ENCODE results near the gene S100A10.

Gene S100A10

DNA sequence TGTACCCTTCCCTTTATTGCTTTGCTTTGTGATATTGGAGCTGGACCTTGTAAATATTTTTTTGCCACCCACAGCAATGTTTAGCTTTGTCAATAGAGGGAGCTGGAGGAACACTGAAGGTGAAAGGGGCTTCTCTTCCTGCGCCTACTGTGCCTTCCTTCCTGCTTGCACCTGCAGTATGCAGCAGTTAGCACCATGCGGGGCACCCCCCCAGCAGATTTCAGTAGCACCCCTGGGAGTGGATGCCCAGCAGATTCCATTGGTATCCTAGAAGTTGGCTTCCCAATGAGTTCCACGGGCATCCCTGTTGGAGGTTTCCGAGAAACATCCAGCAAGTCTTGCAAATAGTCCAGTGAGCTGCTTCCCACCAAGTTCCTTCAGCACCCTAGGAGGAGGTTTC lies 25.6 kb downstream of the S100A10 start:
- ATAC-seq (peak; percentile 69), DNase-seq (ENCODE audit: low spot score in 2 of 2) (peak; percentile 33 to 73)
- no peak overlapping the region for H3K27ac Mint-ChIP-seq
- no peaks in the 10 kb centered on the region for H3K9me3 Mint-ChIP-seq
- H3K4me3 Mint-ChIP-seq, result no peak overlapping the region
- H3K36me3 Mint-ChIP-seq, result no peaks in the 10 kb centered on the region
- H3K4me1 Mint-ChIP-seq, result peaks cover 17% of the 10 kb centered on the region

DNA sequence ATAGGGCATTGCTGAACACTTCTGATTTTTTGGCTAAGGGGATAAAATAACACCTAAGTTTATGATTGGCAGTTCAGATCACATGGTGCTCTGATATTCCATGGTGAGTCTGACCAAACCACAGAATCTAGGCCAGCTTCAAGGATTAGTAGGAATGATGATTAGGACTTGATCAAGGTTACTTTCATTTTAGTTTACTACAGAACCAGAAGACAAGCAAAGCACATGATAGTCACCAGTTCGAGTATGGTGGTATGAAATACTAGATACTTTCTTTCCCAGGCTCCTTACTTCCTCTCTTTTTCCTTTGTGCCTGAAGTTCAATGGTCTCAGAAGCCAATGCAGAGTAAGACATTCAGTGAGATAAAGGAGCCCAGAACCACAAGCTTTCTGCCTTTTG lies 26.6 kb downstream of the S100A10 start:
- Mint-ChIP-seq H3K36me3 (no peaks in the 10 kb centered on the region), H3K9me3 (no peaks in the 10 kb centered on the region), H3K4me1 (peaks cover 8% of the 10 kb centered on the region), H3K27ac (no peak overlapping the region), H3K4me3 (no peak overlapping the region)
- no peak for DNase-seq (ENCODE audit: low spot score in 2 of 2)
- ATAC-seq, result no peak

DNA sequence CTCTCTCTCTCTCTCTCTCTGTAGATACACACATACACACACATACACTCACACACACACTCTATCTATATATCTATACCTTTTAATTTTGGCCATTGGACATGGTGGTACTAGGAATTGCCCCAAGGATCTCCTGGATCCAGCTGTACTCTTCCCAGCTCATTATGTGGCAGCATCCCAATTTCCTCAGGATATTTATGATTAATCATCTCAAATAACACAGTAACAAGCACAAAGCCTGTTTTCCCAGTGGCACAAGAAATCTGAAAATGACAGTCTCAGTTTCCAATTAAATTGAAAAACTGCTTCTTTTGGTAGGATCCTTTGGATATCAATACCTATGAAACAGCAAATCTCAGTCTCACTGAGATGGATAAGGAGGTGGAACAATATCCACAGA lies 27.6 kb downstream of the S100A10 start:
- Mint-ChIP-seq H3K4me3 (no peak overlapping the region), H3K27ac (no peak overlapping the region), H3K36me3 (no peaks in the 10 kb centered on the region), H3K4me1 (peaks cover 8% of the 10 kb centered on the region), H3K9me3 (no peaks in the 10 kb centered on the region)
- ATAC-seq (no peak), DNase-seq (ENCODE audit: low spot score in 2 of 2) (no peak)

DNA sequence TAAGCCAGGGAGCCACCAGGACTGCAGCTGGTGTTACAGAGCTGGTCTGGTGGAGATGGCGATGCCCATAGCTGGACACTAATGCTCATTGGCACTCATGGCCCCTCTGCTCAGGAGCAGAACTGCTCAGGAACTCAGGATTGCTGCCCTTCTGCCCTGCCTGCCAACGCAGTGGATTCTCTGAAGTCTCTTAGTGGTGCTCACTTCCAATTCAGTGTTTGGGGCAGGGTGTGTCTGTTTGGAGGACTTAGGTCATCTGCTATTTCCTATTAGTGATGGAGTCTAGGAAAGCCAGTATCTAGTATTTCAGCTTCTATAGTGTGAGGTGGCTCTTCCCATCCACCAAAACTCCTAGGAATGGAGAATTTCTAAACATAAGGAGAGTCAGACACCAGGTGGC lies 29.1 kb downstream of the S100A10 start:
- no peaks in the 10 kb centered on the region for H3K9me3 Mint-ChIP-seq
- no peak overlapping the region for H3K4me3 Mint-ChIP-seq
- H3K27ac Mint-ChIP-seq, result no peak overlapping the region
- ATAC-seq (no peak), DNase-seq (ENCODE audit: low spot score in 2 of 2) (no peak)
- H3K36me3 Mint-ChIP-seq, result no peaks in the 10 kb centered on the region
- peaks cover 12% of the 10 kb centered on the region for H3K4me1 Mint-ChIP-seq

DNA sequence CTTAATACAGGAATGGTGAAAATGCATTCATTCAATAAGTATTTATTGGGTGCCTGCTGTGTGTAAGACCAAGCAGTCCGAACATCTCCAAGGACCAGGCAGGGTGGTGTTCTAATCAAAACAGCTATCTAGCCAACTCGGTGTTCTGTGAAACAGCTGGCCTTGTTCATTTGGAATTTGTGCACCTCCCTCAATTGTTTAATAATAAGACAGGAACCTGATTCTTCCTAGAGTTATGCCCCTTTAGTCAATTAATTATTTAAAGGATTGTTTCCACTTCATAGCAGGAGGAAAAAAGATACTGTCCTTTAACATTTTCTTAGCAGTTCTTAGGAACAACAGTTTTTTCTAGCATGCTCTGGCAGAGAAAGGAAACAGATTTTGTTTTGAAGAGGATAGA lies 30.4 kb downstream of the S100A10 start:
- Mint-ChIP-seq H3K4me3 (no peak overlapping the region), H3K27ac (no peak overlapping the region), H3K9me3 (no peaks in the 10 kb centered on the region), H3K36me3 (no peaks in the 10 kb centered on the region), H3K4me1 (peaks cover 12% of the 10 kb centered on the region)
- DNase-seq (ENCODE audit: low spot score in 2 of 2), result no peak
- ATAC-seq, result no peak

DNA sequence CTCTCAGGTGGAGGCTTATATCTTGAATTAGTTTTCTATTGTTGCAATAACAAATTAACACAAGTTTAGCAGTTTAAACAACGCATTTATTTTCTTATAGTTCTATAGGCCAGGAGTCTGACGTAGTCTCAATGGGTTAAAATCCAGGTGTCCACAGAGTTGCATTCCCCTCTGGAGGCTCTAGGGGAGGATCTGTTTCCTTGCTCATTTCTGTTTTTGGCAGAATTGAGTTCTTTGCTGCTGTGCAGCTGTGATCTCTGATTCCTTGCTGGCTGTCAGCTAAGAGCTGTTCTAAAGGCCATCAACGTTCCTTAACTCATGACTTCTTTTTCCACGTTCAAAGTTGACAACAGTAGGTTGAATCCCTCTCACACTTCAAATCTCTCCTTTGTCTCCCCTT lies 31.8 kb downstream of the S100A10 start:
- no peak overlapping the region for H3K27ac Mint-ChIP-seq

DNA sequence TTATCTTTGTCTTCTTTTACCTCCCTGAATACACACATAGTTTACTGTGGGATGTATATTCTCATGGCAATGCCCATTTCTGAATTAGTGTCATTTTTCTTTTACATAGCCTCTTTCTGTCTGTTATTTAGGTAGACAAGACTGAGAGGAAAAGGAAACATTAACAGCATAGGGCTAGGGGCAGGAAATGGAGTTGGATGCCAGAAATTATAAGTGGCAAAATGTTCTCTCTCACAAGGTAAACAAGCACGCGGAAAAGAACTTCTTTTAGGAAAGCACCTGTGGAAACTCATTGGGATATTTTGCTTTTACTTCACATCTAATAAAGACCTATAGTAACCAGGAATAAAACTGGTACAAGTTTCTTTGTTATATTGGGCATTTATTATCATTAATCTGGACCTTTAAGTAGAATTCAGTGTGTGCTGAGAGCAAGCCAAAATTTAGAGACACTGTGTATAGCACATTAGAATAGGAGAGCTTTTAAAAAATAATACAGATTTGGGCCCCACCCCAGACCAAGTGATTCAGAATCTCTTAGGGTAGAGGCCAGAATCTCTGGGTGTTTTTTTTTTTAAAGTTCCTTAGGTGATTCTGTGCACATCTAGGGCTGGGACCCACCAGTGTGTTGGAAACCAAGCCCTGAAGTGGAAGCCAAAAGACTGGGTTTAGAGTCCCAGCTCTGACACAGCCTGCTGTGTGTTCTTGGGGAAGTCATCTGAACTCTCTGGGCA lies 32.7 kb downstream of the S100A10 start:
- DNase-seq (ENCODE audit: low spot score in 2 of 2) (no peak), ATAC-seq (no peak)
- Mint-ChIP-seq H3K4me1 (peaks cover 5% of the 10 kb centered on the region), H3K9me3 (no peaks in the 10 kb centered on the region), H3K4me3 (no peak overlapping the region), H3K36me3 (no peaks in the 10 kb centered on the region), H3K27ac (no peak overlapping the region)

More for the DNA sequence above, 31.8 kb downstream of the S100A10 start:
- Mint-ChIP-seq H3K4me3 (no peak overlapping the region), H3K36me3 (no peaks in the 10 kb centered on the region), H3K4me1 (peaks cover 5% of the 10 kb centered on the region), H3K9me3 (no peaks in the 10 kb centered on the region)
- DNase-seq (ENCODE audit: low spot score in 2 of 2) (no peak), ATAC-seq (no peak)

DNA sequence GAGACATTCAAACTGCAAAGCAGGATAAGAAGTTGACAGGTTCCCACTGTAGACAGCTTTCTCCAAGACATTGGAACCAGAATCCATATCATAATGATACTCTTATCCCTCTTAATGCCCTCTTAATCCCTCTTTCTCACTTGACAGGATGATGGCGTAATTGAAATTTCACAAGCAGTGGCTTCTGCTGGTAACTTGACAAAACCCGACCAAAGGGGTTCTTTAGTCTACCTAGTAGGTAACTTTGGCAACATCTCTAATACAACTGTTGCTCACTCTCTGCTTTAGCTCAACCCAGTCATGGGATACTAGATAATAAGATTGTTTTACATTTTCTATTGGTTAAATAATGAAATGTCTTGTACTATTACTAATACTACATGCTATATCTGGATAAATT lies 34.7 kb downstream of the S100A10 start:
- ATAC-seq, result no peak
- Mint-ChIP-seq H3K4me1 (peaks cover 5% of the 10 kb centered on the region), H3K4me3 (no peak overlapping the region)

DNA sequence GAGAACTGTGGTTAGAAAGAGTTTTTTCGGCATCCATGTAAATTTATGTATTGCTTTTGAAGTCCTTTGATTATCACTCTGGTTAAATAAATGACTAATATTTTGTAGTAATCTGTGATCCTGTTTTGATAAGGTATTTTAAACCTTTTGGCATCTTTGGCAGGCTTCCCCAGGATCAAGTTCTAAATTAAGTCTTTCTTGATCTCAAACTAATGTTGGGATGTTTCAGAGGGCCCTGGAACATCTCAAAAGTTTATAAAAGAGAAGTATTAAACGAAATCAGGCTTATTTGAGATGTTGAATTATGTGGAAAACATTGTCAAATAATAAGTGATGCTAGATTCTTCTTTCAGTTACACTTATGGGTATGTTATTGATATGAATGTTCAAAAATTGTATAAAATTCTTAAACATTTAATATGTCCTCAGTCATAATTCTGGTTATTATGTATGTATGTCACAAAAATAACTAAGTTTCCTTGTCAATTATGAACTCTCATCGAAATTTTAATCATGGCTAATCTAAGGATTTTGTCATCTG lies 36.6 kb downstream of the S100A10 start:
- peaks cover 5% of the 10 kb centered on the region for H3K4me1 Mint-ChIP-seq
- ATAC-seq (no peak), DNase-seq (ENCODE audit: low spot score in 2 of 2) (no peak)
- H3K4me3 Mint-ChIP-seq, result no peak overlapping the region
- no peaks in the 10 kb centered on the region for H3K9me3 Mint-ChIP-seq
- no peak overlapping the region for H3K27ac Mint-ChIP-seq
- H3K36me3 Mint-ChIP-seq, result no peaks in the 10 kb centered on the region

More for the DNA sequence above, 34.7 kb downstream of the S100A10 start:
- Mint-ChIP-seq H3K27ac (no peak overlapping the region), H3K9me3 (no peaks in the 10 kb centered on the region), H3K36me3 (no peaks in the 10 kb centered on the region)
- DNase-seq (ENCODE audit: low spot score in 2 of 2), result no peak

DNA sequence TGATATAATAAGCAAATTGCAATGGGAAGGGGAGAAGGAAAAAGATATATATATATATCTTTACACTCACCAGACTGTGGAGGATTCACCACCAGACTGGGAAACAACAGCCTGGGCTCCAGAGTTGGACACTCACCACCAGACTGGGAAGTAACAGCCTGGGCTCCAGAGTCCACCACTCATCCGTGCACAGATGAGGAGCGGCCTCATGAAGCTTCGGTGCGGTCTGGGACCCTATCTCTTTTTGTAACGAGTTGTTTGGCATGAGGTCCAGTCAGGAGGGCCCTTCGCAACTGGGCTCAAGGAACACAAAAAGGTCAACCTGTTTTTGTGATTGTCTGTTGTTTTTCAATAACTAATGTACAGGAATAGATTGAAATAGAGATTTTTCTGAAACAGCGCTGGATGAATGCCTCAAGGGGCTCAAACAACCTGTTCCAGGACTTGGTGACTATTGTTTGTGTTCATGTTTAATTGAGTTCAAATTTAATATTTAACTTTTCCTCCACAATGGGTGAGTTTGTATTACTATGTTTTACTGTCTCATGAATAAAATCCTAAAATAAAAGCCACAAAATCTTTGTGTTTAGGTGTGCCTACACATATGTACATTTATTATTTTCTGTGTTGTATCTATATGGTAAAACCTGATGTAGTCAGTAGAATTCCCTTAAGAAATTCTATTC lies 40.1 kb downstream of the S100A10 start:
- Mint-ChIP-seq H3K27ac (no peak overlapping the region), H3K9me3 (no peaks in the 10 kb centered on the region), H3K4me1 (no peaks in the 10 kb centered on the region), H3K4me3 (no peak overlapping the region), H3K36me3 (no peaks in the 10 kb centered on the region)
- no peak for ATAC-seq
- no peak for DNase-seq (ENCODE audit: low spot score in 2 of 2)

DNA sequence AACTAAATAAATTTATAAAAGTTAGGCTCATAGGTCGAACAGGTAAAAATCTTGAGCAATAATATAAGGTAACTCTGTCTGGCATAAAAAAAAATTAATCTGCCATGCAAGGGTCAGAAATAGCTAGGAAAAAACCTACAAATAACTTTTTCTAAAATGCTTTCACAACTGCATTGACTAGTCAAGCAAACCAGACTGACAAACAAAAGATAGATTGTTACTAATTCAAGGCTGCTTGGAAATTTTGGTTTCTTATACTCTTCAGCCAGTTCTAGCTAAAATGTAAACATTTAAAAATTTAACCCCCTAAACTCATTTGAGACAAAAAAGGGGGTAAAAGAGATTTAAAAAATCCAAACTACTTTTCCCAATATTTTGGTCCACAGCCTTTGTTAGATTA lies 40.8 kb downstream of the S100A10 start:
- Mint-ChIP-seq H3K4me1 (no peaks in the 10 kb centered on the region), H3K9me3 (no peaks in the 10 kb centered on the region), H3K36me3 (no peaks in the 10 kb centered on the region), H3K27ac (no peak overlapping the region), H3K4me3 (no peak overlapping the region)
- ATAC-seq (no peak), DNase-seq (ENCODE audit: low spot score in 2 of 2) (no peak)

DNA sequence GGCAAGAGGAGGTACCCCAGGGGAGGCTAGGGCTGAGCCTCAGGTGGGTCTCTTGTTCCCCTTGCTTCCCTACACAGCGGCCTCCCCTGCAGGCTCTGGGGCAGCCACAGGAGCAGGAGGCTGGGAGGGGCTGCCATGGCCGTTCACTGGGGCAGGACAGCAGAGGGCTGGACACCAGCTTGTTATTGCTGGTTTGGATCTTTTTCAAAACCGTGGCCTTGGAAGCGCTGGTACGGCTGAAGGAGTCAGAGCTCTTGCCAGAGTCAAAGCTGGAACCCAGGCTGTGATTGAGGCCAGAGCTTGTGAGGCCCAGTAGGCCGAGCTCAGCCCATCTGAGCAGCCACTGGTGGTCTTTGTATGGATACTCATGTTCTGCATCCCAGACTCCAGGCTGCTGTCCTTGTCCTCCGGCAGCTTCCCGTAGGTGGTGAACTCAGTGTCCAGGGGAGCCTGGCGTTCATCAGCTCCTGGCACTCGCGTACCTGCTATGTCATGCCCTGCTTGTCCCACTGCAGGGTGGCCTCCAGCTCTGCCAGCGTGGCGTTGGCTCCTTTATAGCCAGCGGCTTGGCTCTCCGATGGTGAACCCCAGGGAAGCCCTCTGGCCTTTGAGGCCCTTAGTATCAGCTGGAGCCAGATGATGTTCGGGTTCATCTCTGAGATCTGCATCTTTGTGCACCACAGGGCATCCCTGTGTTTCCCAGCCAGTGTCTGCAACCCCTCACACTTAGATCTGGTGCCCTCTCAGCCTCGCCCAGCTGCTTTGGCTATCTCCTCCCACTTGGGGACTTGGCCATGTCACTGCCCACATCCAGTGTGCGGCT lies 44.1 kb downstream of the S100A10 start:
- H3K9me3 Mint-ChIP-seq, result peaks cover 3% of the 10 kb centered on the region
- peaks cover 26% of the 10 kb centered on the region for H3K4me1 Mint-ChIP-seq
- DNase-seq (ENCODE audit: low spot score in 2 of 2), result no peak
- H3K27ac Mint-ChIP-seq, result peak overlapping the region; percentile 38
- no peak for ATAC-seq
- peaks cover 11% of the 10 kb centered on the region for H3K36me3 Mint-ChIP-seq
- no peak overlapping the region for H3K4me3 Mint-ChIP-seq

DNA sequence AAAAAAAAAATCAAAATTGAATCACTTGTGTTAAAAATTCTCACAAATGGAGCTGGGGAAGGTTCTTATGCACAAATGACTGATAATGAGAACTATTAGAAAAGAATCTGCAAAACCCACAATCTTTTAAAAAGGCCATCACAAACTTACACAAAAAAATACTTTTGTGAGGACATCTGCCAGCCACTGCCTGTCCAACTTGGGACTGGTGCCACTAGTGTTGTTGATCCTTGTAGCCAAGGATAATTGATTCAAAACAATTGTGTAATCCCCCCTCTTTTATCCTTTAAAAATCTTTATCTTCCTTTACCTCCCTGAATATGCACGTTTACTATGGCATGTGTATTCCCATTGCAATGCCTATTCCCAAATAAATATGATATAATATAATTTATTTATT lies 45.2 kb downstream of the S100A10 start:
- H3K4me3 Mint-ChIP-seq, result no peak overlapping the region

DNA sequence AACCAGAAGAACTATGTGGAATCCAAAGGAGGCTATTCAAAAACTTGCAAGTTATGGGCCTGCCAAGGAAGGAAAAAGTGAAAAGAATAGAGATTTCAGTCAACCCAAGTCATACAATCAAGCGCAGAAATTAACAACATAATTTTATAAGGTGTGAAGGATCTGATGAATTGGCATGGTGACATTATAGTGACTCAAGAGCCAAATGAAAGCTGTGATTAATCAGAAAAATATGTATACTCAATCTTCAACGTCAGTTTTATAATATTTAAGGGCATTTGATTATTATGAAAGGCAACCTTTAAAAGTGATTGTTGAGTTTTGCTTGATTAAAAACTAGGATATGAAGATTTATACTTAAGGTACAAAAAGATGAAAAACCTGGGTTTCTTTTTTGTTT lies 46.5 kb downstream of the S100A10 start:
- Mint-ChIP-seq H3K27ac (peak overlapping the region; percentile 100), H3K4me3 (no peak overlapping the region), H3K9me3 (peaks cover 3% of the 10 kb centered on the region), H3K36me3 (peaks cover 11% of the 10 kb centered on the region), H3K4me1 (peaks cover 41% of the 10 kb centered on the region)
- no peak for ATAC-seq
- DNase-seq (ENCODE audit: low spot score in 2 of 2), result no peak

More for the DNA sequence above, 45.2 kb downstream of the S100A10 start:
- Mint-ChIP-seq H3K27ac (no peak overlapping the region), H3K9me3 (peaks cover 3% of the 10 kb centered on the region), H3K4me1 (peaks cover 34% of the 10 kb centered on the region), H3K36me3 (peaks cover 11% of the 10 kb centered on the region)
- no peak for DNase-seq (ENCODE audit: low spot score in 2 of 2)
- ATAC-seq, result no peak

Measured in stimulated activated effector memory CD8-positive, alpha-beta T cell treated with anti-CD3 and anti-CD28 coated beads, Interleukin-12 subunit alpha, Interleukin-12 subunit beta, amount 100 ng/mL, for 72 hours (primary cell).